H9 (cell line): ENCODE measurements around the gene DOCK10. TPM values are rescaled to one million over a fixed set of nuclear protein-coding genes. Genes with fewer than 3 reads are reported as not detected.

ENCODE experiments used
- DNase-seq: peaks from one replicate; pipeline ENCODE4 v3.0.0-alpha.2; 2017
- H2AFZ ChIP-seq: one replicate; pipeline ENCODE4 v1.6.1; 2013; ENCODE audit warnings: mild to moderate bottlenecking, low read length, control low read depth, moderate library complexity
- H2AK5ac ChIP-seq: 2 replicates; pipeline ENCODE4 v1.6.1; 2013; ENCODE audit warnings: low read length, control low read depth, mixed read lengths; ENCODE audit not compliant: insufficient read length
- H2BK120ac ChIP-seq: one replicate; pipeline ENCODE4 v1.6.1; 2013; ENCODE audit warnings: low read depth, mild to moderate bottlenecking, low read length, control low read depth, inconsistent platforms; ENCODE audit not compliant: poor library complexity, severe bottlenecking
- H2BK12ac ChIP-seq: 2 replicates; pipeline ENCODE4 v1.6.1; 2013; ENCODE audit warnings: low read length, control low read depth, mixed read lengths, low read depth; ENCODE audit not compliant: insufficient read length
- H2BK15ac ChIP-seq: 2 replicates; pipeline ENCODE4 v1.6.1; 2013; ENCODE audit warnings: low read depth, low read length, control low read depth
- H2BK20ac ChIP-seq: one replicate; pipeline ENCODE4 v1.6.1; 2013; ENCODE audit warnings: low read depth, mild to moderate bottlenecking, low read length, control low read depth, inconsistent platforms; ENCODE audit not compliant: poor library complexity, severe bottlenecking
- H2BK5ac ChIP-seq: 2 replicates; pipeline ENCODE4 v1.6.1; 2013; ENCODE audit warnings: low read length, control low read depth, mixed read lengths; ENCODE audit not compliant: insufficient read length
- H3K14ac ChIP-seq: 2 replicates; pipeline ENCODE4 v1.6.1; 2013; ENCODE audit warnings: low read length, control low read depth; ENCODE audit not compliant: insufficient read depth
- H3K18ac ChIP-seq: 2 replicates; pipeline ENCODE4 v1.6.1; 2013; ENCODE audit warnings: low read depth, mild to moderate bottlenecking, mixed read lengths, low read length, control low read depth; ENCODE audit not compliant: insufficient read length
- H3K23ac ChIP-seq: 2 replicates; pipeline ENCODE4 v1.6.1; 2013; ENCODE audit warnings: low read length, control low read depth, mixed read lengths, low read depth; ENCODE audit not compliant: insufficient read length
- H3K23me2 ChIP-seq: 2 replicates; pipeline ENCODE4 v1.6.1; 2013; ENCODE audit warnings: low read depth, mild to moderate bottlenecking, mixed read lengths, low read length, control low read depth; ENCODE audit not compliant: insufficient read length, poor library complexity, severe bottlenecking
- H3K27ac ChIP-seq: 2 replicates; pipeline ENCODE4 v1.5.1; 2013; ENCODE audit warnings: low read length, control low read depth, mixed read lengths, low read depth; ENCODE audit not compliant: insufficient read length
- H3K27me3 ChIP-seq: 2 replicates; pipeline ENCODE4 v1.6.1; 2013; ENCODE audit warnings: low read length, control low read depth, inconsistent platforms; ENCODE audit not compliant: insufficient read depth
- H3K4ac ChIP-seq: 2 replicates; pipeline ENCODE4 v1.6.1; 2013; ENCODE audit warnings: low read depth, mild to moderate bottlenecking, control low read depth, inconsistent platforms, low read length, moderate library complexity
- H3K4me1 ChIP-seq: 2 replicates; pipeline ENCODE4 v1.6.1; 2013; ENCODE audit warnings: low read length, control low read depth, inconsistent platforms; ENCODE audit not compliant: insufficient read depth
- H3K4me2 ChIP-seq: 2 replicates; pipeline ENCODE4 v1.6.1; 2013; ENCODE audit warnings: low read length, control low read depth, mixed read lengths; ENCODE audit not compliant: insufficient read length, insufficient read depth
- H3K56ac ChIP-seq: 2 replicates; pipeline ENCODE4 v1.6.1; 2013; ENCODE audit warnings: low read depth, mild to moderate bottlenecking, mixed read lengths, low read length, control low read depth; ENCODE audit not compliant: insufficient read length
- H3K79me1 ChIP-seq: 2 replicates; pipeline ENCODE4 v1.6.1; 2013; ENCODE audit warnings: low read depth, mild to moderate bottlenecking, moderate library complexity, low read length, control low read depth, inconsistent platforms; ENCODE audit not compliant: insufficient read depth, poor library complexity, severe bottlenecking
- H3K79me2 ChIP-seq: 2 replicates; pipeline ENCODE4 v1.6.1; 2013; ENCODE audit warnings: low read length, control low read depth, inconsistent platforms; ENCODE audit not compliant: insufficient read depth
- H3K9ac ChIP-seq: 2 replicates; pipeline ENCODE4 v1.6.1; 2013; ENCODE audit warnings: low read length, control low read depth, mixed read lengths; ENCODE audit not compliant: insufficient read length; ENCODE audit errors: extremely low read depth
- H3K9me3 ChIP-seq: one replicate; pipeline ENCODE4 v1.6.1; 2013; ENCODE audit warnings: low read depth, low read length, inconsistent platforms; ENCODE audit not compliant: control insufficient read depth
- H3T11ph ChIP-seq: one replicate; pipeline ENCODE4 v1.6.1; 2013; ENCODE audit warnings: mild to moderate bottlenecking, low read length, control low read depth, inconsistent platforms
- H4K20me1 ChIP-seq: one replicate; pipeline ENCODE4 v1.6.1; 2013; ENCODE audit not compliant: control insufficient read depth, insufficient read length, insufficient read depth
- H4K5ac ChIP-seq: 2 replicates; pipeline ENCODE4 v1.6.1; 2013; ENCODE audit warnings: low read depth, mild to moderate bottlenecking, mixed read lengths, low read length, control low read depth; ENCODE audit not compliant: insufficient read length
- H4K8ac ChIP-seq: replicated peaks from 2 replicates; pipeline ENCODE4 v1.6.1; 2013; ENCODE audit warnings: low read length, control low read depth, mixed read lengths, low read depth; ENCODE audit not compliant: insufficient read length
- H4K91ac ChIP-seq: 2 replicates; pipeline ENCODE4 v1.6.1; 2013; ENCODE audit warnings: low read depth, mild to moderate bottlenecking, moderate library complexity, mixed read lengths, low read length, control low read depth; ENCODE audit not compliant: insufficient read length
- H3K27ac Mint-ChIP-seq, 3 experiments: 2 replicates in 2 of 3; 3 replicates in 1 of 3; pipeline ENCODE4 v1.8.0; 2020 to 2021; ENCODE audit warnings: mixed read lengths in 3 of 3, mild to moderate bottlenecking in 1 of 3, moderate library complexity in 1 of 3
- H3K27me3 Mint-ChIP-seq: 2 replicates; pipeline ENCODE4 v1.8.0; 2021; ENCODE audit warnings: low read depth, mild to moderate bottlenecking, moderate library complexity, mixed read lengths
- H3K36me3 Mint-ChIP-seq, 3 experiments: 2 replicates in 2 of 3; 3 replicates in 1 of 3; pipeline ENCODE4 v1.8.0; 2020 to 2021; ENCODE audit warnings: low read depth in 3 of 3, mixed read lengths in 3 of 3; ENCODE audit not compliant: insufficient read depth in 1 of 3
- H3K4me1 Mint-ChIP-seq, 2 experiments: 2 replicates each; pipeline ENCODE4 v1.8.0; 2020; ENCODE audit warnings: mixed read lengths in 2 of 2
- H3K4me3 Mint-ChIP-seq, 2 experiments: 2 replicates in 1 of 2; 3 replicates in 1 of 2; pipeline ENCODE4 v1.8.0; 2020 to 2021; ENCODE audit warnings: mild to moderate bottlenecking in 2 of 2, mixed read lengths in 2 of 2, moderate library complexity in 1 of 2
- H3K9me3 Mint-ChIP-seq, 2 experiments: 2 replicates in 1 of 2; 3 replicates in 1 of 2; pipeline ENCODE4 v1.8.0; 2020; ENCODE audit warnings: mild to moderate bottlenecking in 2 of 2, mixed read lengths in 2 of 2, moderate library complexity in 1 of 2
- CTCF ChIP-seq: fragments of 200-600 bp; sonication (generic); conservative IDR thresholded peaks from 3 replicates; pipeline ENCODE4 v1.8.0; 2021; ENCODE audit warnings: antibody characterized with exemption, mild to moderate bottlenecking
- WGBS: extraction: QIAGEN DNeasy Blood & Tissue Kit; methylation state at CpG from one replicate; pipeline ENCODE4 v1.1.7; 2013; ENCODE audit warnings: missing lambda C conversion rate, low lambda C conversion rate, mixed read lengths; ENCODE audit not compliant: insufficient read length; ENCODE audit errors: extremely low coverage; 5-methylcytosine and 5-hydroxymethylcytosine counted together
- total RNA-seq: library from RNA; stranded (reverse); gene quantifications from 2 replicates; pipeline ENCODE4 v1.2.1, GENCODE V29; 2021

DOCK10 gene
- total RNA-seq, 1 experiment from 2014 or later: 0.79 TPM

GRCh38 chr2:224817676-224818075 lies 224.6 kb downstream of the DOCK10 start:
- Histone ChIP-seq H3K4ac (no peak overlapping the region), H3K79me2 (no peaks in the 10 kb centered on the region), H2BK5ac (no peak overlapping the region), H2AK5ac (no peak overlapping the region), H2BK15ac (no peak overlapping the region), H3K18ac (no peak overlapping the region), H4K5ac (no peak overlapping the region), H3K23ac (no peak overlapping the region), H3K4me2 (no peak overlapping the region), H2BK12ac (no peak overlapping the region), H3K14ac (no peak overlapping the region), H3K79me1 (no peaks in the 10 kb centered on the region), H3K9ac (no peak overlapping the region), H3K4me1 (no peaks in the 10 kb centered on the region), H4K8ac (no peak overlapping the region), H3K56ac (no peak overlapping the region), H2BK120ac (no peak overlapping the region), H3K27me3 (no peaks in the 10 kb centered on the region), H4K20me1 (no peaks in the 10 kb centered on the region), H2AFZ (no peak overlapping the region), H3K23me2 (no peaks in the 10 kb centered on the region), H4K91ac (no peak overlapping the region), H3K9me3 (no peaks in the 10 kb centered on the region), H2BK20ac (no peak overlapping the region), H3K27ac (no peak overlapping the region), H3T11ph (no peak overlapping the region)
- TF ChIP-seq CTCF: no peak
- no peak for DNase-seq
- H3K4me1 Mint-ChIP-seq: peaks cover 3 to 5% of the 10 kb centered on the region in 2 experiments; a peak in 2 of 4 replicates
- no peaks in the 10 kb centered on the region for H3K27me3 Mint-ChIP-seq
- no peak overlapping the region for H3K27ac Mint-ChIP-seq
- no peaks in the 10 kb centered on the region for H3K9me3 Mint-ChIP-seq
- WGBS: no CpG with 5 or more reads among the region's 1 CpG
- no peak overlapping the region for H3K4me3 Mint-ChIP-seq
- no peaks in the 10 kb centered on the region for H3K36me3 Mint-ChIP-seq
